ENCODE data around the gene GYPB.
"Not testable (repeated sequence)": the region's sequence is repeated elsewhere in the genome, so short reads cannot be mapped to it uniquely, and the experiment has no call there.

- TF ChIP-seq CTCF (IDR thresholded peaks at IDR 0.05 in 4 of 5, conservative IDR thresholded peaks at IDR 0.05 in 1 of 5); POLR2A (IDR thresholded peaks at IDR 0.05): not testable (repeated sequence)
Measured at GRCh38 chr4:143990717-143991116, 28.5 kb downstream of the GYPB start.
